HEK293 (cell line): ENCODE measurements around the gene RTKN.
"Not testable (repeated sequence)": the region's sequence is repeated elsewhere in the genome, so short reads cannot be mapped to it uniquely, and the experiment has no call there.

Experiments
- CTCF ChIA-PET: fragments of 350-600 bp; formaldehyde crosslinking; extraction: SDS; loops from one replicate; lab custom pipeline; 2021; ENCODE audit warnings: antibody characterized with exemption; lab: Yijun Ruan, JAX
- POLR2A ChIA-PET: fragments of 300-600 bp; formaldehyde crosslinking; extraction: SDS; loops from one replicate; lab custom pipeline; 2020; ENCODE audit warnings: antibody characterized with exemption, inconsistent platforms; lab: Yijun Ruan, JAX
- H3K27ac ChIP-seq: fragments of 200-500 bp; sonication (Bioruptor generic); 2 replicates; pipeline ENCODE4 v1.5.1; 2014; ENCODE audit warnings: low read depth, low read length, control low read depth, inconsistent platforms; ENCODE audit errors: extremely low read depth
- H3K36me3 ChIP-seq, 2 experiments: fragments of 200-500 bp in 1 of 2; sonication (Bioruptor generic) in 1 of 2; 1 replicate in 1 of 2; 2 replicates in 1 of 2; pipeline ENCODE4 v1.5.1; 2014 to 2017; ENCODE audit warnings: inconsistent platforms in 2 of 2, low read length in 2 of 2; ENCODE audit not compliant: control insufficient read depth in 2 of 2, insufficient read depth in 1 of 2
- H3K4me1 ChIP-seq: fragments of 200-500 bp; sonication (Bioruptor generic); 2 replicates; pipeline ENCODE4 v1.5.1; 2014; ENCODE audit warnings: mild to moderate bottlenecking, low read length, inconsistent platforms; ENCODE audit not compliant: control insufficient read depth, insufficient read depth
- H3K4me3 ChIP-seq: 2 replicates; pipeline ENCODE4 v1.5.1; 2011; ENCODE audit warnings: low read depth, mild to moderate bottlenecking, control low read depth, low read length, moderate library complexity
- H3K9me3 ChIP-seq: fragments of 200-500 bp; sonication (Bioruptor generic); 2 replicates; pipeline ENCODE4 v1.5.1; 2014; ENCODE audit warnings: low read depth, low read length, inconsistent platforms; ENCODE audit not compliant: control insufficient read depth, insufficient read depth
- GLI2 ChIP-seq: fragments of 450-650 bp; formaldehyde crosslinking; IDR thresholded peaks from 2 replicates; pipeline ENCODE4; 2017; ENCODE audit warnings: missing biosample characterization, missing genetic modification characterization, low read depth, borderline replicate concordance
- KLF16 ChIP-seq: fragments of 450-650 bp; formaldehyde crosslinking; IDR thresholded peaks from 2 replicates; pipeline ENCODE4 v1.5.1; 2017; ENCODE audit warnings: missing biosample characterization, missing genetic modification characterization
- RBAK ChIP-seq: fragments of 450-650 bp; formaldehyde crosslinking; IDR thresholded peaks from 2 replicates; pipeline ENCODE4 v1.5.1; 2016; ENCODE audit warnings: missing biosample characterization, missing genetic modification characterization
- SCRT2 ChIP-seq: fragments of 450-650 bp; formaldehyde crosslinking; IDR thresholded peaks from 2 replicates; pipeline ENCODE4 v1.5.1; 2016; ENCODE audit warnings: missing biosample characterization, missing genetic modification characterization
- SETDB1 ChIP-seq: IDR thresholded peaks from one replicate; pipeline ENCODE4 v1.6.1; 2017; ENCODE audit warnings: mild to moderate bottlenecking, low read length, moderate library complexity, mixed read lengths; ENCODE audit not compliant: insufficient read length
- SP7 ChIP-seq: fragments of 450-650 bp; formaldehyde crosslinking; IDR thresholded peaks from 2 replicates; pipeline ENCODE4 v1.5.1; 2016; ENCODE audit warnings: missing biosample characterization, missing genetic modification characterization
- ZNF112 ChIP-seq: fragments of 450-650 bp; formaldehyde crosslinking; IDR thresholded peaks from 2 replicates; pipeline ENCODE4 v1.5.0; 2017; ENCODE audit warnings: missing biosample characterization, missing genetic modification characterization
- ZNF350 ChIP-seq: fragments of 450-650 bp; formaldehyde crosslinking; IDR thresholded peaks from 2 replicates; pipeline ENCODE4 v1.5.0; 2017; ENCODE audit warnings: missing biosample characterization, mild to moderate bottlenecking, missing genetic modification characterization
- ZNF501 ChIP-seq: fragments of 450-650 bp; formaldehyde crosslinking; IDR thresholded peaks from 2 replicates; pipeline ENCODE4 v1.5.1; 2016; ENCODE audit warnings: missing biosample characterization, missing genetic modification characterization
- ZNF600 ChIP-seq: fragments of 450-650 bp; formaldehyde crosslinking; IDR thresholded peaks from 2 replicates; pipeline ENCODE4 v1.5.1; 2016; ENCODE audit warnings: missing biosample characterization, missing genetic modification characterization
- ZNF624 ChIP-seq: fragments of 450-650 bp; formaldehyde crosslinking; IDR thresholded peaks from 2 replicates; pipeline ENCODE4 v1.5.1; 2017; ENCODE audit warnings: missing biosample characterization, missing genetic modification characterization
- ZNF658 ChIP-seq: fragments of 450-650 bp; formaldehyde crosslinking; IDR thresholded peaks from 2 replicates; pipeline ENCODE4; 2016; ENCODE audit warnings: missing biosample characterization, missing genetic modification characterization
- ZNF692 ChIP-seq: fragments of 450-650 bp; formaldehyde crosslinking; IDR thresholded peaks from 2 replicates; pipeline ENCODE4 v1.5.1; 2016; ENCODE audit warnings: missing biosample characterization, missing genetic modification characterization
- TF ChIP-seq, protein P1 (sequence below): fragments of 450-650 bp; formaldehyde crosslinking; IDR thresholded peaks from 2 replicates; pipeline ENCODE4 v1.5.1; 2016; ENCODE audit warnings: missing biosample characterization, missing genetic modification characterization
- TF ChIP-seq, protein P2 (sequence below): fragments of 450-650 bp; formaldehyde crosslinking; IDR thresholded peaks from 2 replicates; pipeline ENCODE4; 2016; ENCODE audit warnings: missing biosample characterization, missing genetic modification characterization
- TF ChIP-seq, protein P3 (sequence below): fragments of 450-650 bp; formaldehyde crosslinking; IDR thresholded peaks from 2 replicates; pipeline ENCODE4 v1.5.1; 2016; ENCODE audit warnings: missing biosample characterization, missing genetic modification characterization
- TF ChIP-seq, protein P4 (sequence below): fragments of 450-650 bp; formaldehyde crosslinking; IDR thresholded peaks from 2 replicates; pipeline ENCODE4 v1.5.1; 2016; ENCODE audit warnings: missing biosample characterization, missing genetic modification characterization
- TF ChIP-seq, protein P5 (sequence below): fragments of 450-650 bp; formaldehyde crosslinking; IDR thresholded peaks from 2 replicates; pipeline ENCODE4 v1.5.1; 2017; ENCODE audit warnings: missing biosample characterization, mild to moderate bottlenecking, missing genetic modification characterization, moderate library complexity

The RTKN gene

DNA sequence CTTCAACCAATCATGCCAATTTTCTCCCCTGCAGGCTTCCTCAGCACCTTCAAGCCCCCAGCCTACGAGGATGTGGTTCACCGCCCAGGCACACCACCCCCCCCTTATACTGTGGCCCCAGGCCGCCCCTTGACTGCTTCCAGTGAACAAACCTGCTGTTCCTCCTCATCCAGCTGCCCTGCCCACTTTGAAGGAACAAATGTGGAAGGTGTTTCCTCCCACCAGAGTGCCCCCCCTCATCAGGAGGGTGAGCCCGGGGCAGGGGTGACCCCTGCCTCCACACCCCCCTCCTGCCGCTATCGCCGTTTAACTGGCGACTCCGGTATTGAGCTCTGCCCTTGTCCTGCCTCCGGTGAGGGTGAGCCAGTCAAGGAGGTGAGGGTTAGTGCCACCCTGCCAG, 18.4 kb upstream of the RTKN start:
- H3K9me3 ChIP-seq, H3K4me3 ChIP-seq, H3K27ac ChIP-seq, H3K4me1 ChIP-seq: not testable (repeated sequence)
- peaks cover 0 to 35% of the 10 kb centered on the region in 2 experiments; a peak in 1 of 3 replicates for H3K36me3 ChIP-seq
- ChIA-PET CTCF (interaction anchor here (1.0 kb wide), 1 partner anchor 68 kb away, joined by 3 read pairs; no protein-coding TSS in a partner anchor), POLR2A (interaction anchor here (1.4 to 2.6 kb wide), 6 partner anchors 9 to 130 kb away, joined by 3 to 40 read pairs (median 8); partner anchors contain the start of genes AUP1, HTRA2 and MRPL53)

- H3K4me1 ChIP-seq, H3K9me3 ChIP-seq: not testable (repeated sequence)
- ChIA-PET CTCF (interaction anchor here (1.0 kb wide), 1 partner anchor 67 kb away, joined by 3 read pairs; no protein-coding TSS in a partner anchor), POLR2A (interaction anchor here (0.5 to 3.8 kb wide), 11 partner anchors 9 to 130 kb away, joined by 3 to 44 read pairs (median 4); partner anchors contain the start of genes AUP1, CCDC142, HTRA2 and LOXL3)
- peaks cover 0 to 35% of the 10 kb centered on the region in 2 experiments; a peak in 1 of 3 replicates for H3K36me3 ChIP-seq
- H3K4me3 ChIP-seq = peak overlapping the region; percentile 82
- H3K27ac ChIP-seq = 0 out of 2 replicates have a peak overlapping the region, but pooled peaks have one; percentile 6
- 0 out of 2 replicates have a peak, but pooled peaks have one; percentile 52 for TF ChIP-seq ZNF600 (tag by site-specific recombination)
- TF ChIP-seq, protein P1, sequence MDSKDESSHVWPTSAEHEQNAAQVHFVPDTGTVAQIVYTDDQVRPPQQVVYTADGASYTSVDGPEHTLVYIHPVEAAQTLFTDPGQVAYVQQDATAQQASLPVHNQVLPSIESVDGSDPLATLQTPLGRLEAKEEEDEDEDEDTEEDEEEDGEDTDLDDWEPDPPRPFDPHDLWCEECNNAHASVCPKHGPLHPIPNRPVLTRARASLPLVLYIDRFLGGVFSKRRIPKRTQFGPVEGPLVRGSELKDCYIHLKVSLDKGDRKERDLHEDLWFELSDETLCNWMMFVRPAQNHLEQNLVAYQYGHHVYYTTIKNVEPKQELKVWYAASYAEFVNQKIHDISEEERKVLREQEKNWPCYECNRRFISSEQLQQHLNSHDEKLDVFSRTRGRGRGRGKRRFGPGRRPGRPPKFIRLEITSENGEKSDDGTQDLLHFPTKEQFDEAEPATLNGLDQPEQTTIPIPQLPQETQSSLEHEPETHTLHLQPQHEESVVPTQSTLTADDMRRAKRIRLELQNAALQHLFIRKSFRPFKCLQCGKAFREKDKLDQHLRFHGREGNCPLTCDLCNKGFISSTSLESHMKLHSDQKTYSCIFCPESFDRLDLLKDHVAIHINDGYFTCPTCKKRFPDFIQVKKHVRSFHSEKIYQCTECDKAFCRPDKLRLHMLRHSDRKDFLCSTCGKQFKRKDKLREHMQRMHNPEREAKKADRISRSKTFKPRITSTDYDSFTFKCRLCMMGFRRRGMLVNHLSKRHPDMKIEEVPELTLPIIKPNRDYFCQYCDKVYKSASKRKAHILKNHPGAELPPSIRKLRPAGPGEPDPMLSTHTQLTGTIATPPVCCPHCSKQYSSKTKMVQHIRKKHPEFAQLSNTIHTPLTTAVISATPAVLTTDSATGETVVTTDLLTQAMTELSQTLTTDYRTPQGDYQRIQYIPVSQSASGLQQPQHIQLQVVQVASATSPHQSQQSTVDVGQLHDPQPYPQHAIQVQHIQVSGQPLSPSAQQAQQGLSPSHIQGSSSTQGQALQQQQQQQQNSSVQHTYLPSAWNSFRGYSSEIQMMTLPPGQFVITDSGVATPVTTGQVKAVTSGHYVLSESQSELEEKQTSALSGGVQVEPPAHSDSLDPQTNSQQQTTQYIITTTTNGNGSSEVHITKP = peak; percentile 59
- TF ChIP-seq SCRT2 = peak; percentile 43; the same call in 1 of the 2 replicates
These were observed 17.9 kb upstream of the RTKN start for GRCh38 chr2:74459503-74460118.

- H3K4me3 ChIP-seq = peak overlapping the region; percentile 82
- H3K27ac ChIP-seq = peak overlapping the region; percentile 56; the same call in 1 of the 2 replicates
- CTCF ChIA-PET = interaction anchor here (0.6 to 1.1 kb wide), 2 partner anchors 8 to 1822 kb away, joined by 3 read pairs; no protein-coding TSS in a partner anchor
- TF ChIP-seq ZNF350 (tag by site-specific recombination) = no peak
- TF ChIP-seq, protein P2, sequence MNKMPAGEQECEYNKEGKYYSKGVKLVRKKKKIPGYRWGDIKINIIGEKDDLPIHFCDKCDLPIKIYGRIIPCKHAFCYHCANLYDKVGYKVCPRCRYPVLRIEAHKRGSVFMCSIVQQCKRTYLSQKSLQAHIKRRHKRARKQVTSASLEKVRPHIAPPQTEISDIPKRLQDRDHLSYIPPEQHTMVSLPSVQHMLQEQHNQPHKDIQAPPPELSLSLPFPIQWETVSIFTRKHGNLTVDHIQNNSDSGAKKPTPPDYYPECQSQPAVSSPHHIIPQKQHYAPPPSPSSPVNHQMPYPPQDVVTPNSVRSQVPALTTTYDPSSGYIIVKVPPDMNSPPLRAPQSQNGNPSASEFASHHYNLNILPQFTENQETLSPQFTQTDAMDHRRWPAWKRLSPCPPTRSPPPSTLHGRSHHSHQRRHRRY = no peak
- no peak for TF ChIP-seq SP7
- TF ChIP-seq ZNF112 (tag by site-specific recombination) = no peak
- TF ChIP-seq, protein P3, sequence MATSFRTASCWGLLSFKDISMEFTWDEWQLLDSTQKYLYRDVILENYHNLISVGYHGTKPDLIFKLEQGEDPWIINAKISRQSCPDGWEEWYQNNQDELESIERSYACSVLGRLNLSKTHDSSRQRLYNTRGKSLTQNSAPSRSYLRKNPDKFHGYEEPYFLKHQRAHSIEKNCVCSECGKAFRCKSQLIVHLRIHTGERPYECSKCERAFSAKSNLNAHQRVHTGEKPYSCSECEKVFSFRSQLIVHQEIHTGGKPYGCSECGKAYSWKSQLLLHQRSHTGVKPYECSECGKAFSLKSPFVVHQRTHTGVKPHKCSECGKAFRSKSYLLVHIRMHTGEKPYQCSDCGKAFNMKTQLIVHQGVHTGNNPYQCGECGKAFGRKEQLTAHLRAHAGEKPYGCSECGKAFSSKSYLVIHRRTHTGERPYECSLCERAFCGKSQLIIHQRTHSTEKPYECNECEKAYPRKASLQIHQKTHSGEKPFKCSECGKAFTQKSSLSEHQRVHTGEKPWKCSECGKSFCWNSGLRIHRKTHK (tag by site-specific recombination) = no peak
- TF ChIP-seq RBAK (tag by site-specific recombination) = no peak
- TF ChIP-seq KLF16 = no peak
- no peak for TF ChIP-seq SETDB1
- TF ChIP-seq, protein P4, sequence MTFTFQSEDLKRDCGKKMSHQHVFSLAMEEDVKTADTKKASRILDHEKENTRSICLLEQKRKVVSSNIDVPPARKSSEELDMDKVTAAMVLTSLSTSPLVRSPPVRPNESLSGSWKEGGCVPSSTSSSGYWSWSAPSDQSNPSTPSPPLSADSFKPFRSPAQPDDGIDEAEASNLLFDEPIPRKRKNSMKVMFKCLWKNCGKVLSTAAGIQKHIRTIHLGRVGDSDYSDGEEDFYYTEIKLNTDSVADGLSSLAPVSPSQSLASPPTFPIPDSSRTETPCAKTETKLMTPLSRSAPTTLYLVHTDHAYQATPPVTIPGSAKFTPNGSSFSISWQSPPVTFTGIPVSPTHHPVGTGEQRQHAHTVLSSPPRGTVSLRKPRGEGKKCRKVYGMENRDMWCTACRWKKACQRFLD (tag by site-specific recombination) = no peak
- no peak for TF ChIP-seq GLI2
- no peak for TF ChIP-seq ZNF624 (tag by site-specific recombination)
- TF ChIP-seq ZNF692 (tag by site-specific recombination) = no peak
- no peak for TF ChIP-seq ZNF658
- TF ChIP-seq ZNF501 (tag by site-specific recombination) = no peak
- TF ChIP-seq, protein P5, sequence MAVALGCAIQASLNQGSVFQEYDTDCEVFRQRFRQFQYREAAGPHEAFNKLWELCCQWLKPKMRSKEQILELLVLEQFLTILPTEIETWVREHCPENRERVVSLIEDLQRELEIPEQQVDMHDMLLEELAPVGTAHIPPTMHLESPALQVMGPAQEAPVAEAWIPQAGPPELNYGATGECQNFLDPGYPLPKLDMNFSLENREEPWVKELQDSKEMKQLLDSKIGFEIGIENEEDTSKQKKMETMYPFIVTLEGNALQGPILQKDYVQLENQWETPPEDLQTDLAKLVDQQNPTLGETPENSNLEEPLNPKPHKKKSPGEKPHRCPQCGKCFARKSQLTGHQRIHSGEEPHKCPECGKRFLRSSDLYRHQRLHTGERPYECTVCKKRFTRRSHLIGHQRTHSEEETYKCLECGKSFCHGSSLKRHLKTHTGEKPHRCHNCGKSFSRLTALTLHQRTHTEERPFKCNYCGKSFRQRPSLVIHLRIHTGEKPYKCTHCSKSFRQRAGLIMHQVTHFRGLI (tag by site-specific recombination) = no peak
These were observed 17.2 kb upstream of the RTKN start for GRCh38 chr2:74458938-74459363.

More at GRCh38 chr2:74458938-74459363, 17.2 kb upstream of the RTKN start:
- POLR2A ChIA-PET = interaction anchor here (0.5 to 3.8 kb wide), 20 partner anchors 8 to 104 kb away, joined by 3 to 44 read pairs (median 6); partner anchors contain the start of genes AUP1, C2orf81, CCDC142 and HTRA2
- Histone ChIP-seq H3K9me3 (no peaks in the 10 kb centered on the region), H3K4me1 (peaks cover 5% of the 10 kb centered on the region), H3K36me3 (peaks cover 0 to 35% of the 10 kb centered on the region in 2 experiments; a peak in 1 of 3 replicates)
